Stimulated activated naive CD8-positive, alpha-beta T cell treated with anti-CD3 and anti-CD28 coated beads, Interleukin-15, Interleukin-2, amounts not matched to agents 100 ng/mL and 50 ng/mL, for 24 hours (primary cell): Measurements from ENCODE around the gene TUB.

Experiments used
- H3K27ac Mint-ChIP-seq: one replicate; pipeline ENCODE4 v1.8.0; 2021; ENCODE audit warnings: mild to moderate bottlenecking, mixed read lengths
- H3K27me3 Mint-ChIP-seq: one replicate; pipeline ENCODE4 v1.8.0; 2021; ENCODE audit warnings: mixed read lengths
- H3K36me3 Mint-ChIP-seq: one replicate; pipeline ENCODE4 v1.8.0; 2021; ENCODE audit warnings: low read depth, mixed read lengths
- H3K4me1 Mint-ChIP-seq: one replicate; pipeline ENCODE4 v1.8.0; 2021; ENCODE audit warnings: low read depth, mixed read lengths
- H3K4me3 Mint-ChIP-seq: one replicate; pipeline ENCODE4 v1.8.0; 2021; ENCODE audit warnings: mild to moderate bottlenecking, mixed read lengths
- H3K9me3 Mint-ChIP-seq: one replicate; pipeline ENCODE4 v1.8.0; 2021; ENCODE audit warnings: mixed read lengths

TUB gene

DNA sequence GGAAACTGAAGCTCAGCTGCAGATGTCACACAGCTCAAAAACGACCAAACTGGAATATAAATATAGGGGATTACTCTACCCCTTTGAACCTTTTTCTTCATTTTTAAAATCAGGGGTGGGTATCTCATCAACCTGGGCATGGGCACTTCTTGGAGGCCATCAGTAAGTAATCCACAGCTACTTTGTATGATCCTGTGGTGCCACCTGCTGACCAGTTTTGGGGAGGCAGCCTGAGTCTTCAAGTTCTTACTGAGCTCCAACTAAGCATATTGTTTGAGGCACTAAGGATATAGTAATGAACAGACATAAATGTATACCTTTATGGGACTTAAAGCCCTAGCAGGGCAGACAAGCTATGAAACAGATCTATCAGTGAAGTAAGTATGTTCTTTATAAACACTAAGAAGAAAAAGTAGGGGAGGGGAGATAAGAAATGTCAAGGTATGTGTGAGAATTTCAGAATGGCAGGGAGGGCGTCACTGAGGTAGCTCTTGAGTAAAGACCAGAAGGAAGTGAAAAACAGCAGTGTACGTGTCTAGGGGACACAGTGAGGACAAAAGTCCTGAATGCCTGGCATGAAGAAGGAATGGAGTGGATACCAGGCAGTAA is 18.4 kb downstream of the TUB start:
- H3K27ac Mint-ChIP-seq: no peak overlapping the region
- H3K36me3 Mint-ChIP-seq: no peaks in the 10 kb centered on the region
- no peak overlapping the region for H3K4me3 Mint-ChIP-seq
- no peaks in the 10 kb centered on the region for H3K27me3 Mint-ChIP-seq
- H3K9me3 Mint-ChIP-seq: no peaks in the 10 kb centered on the region
- no peaks in the 10 kb centered on the region for H3K4me1 Mint-ChIP-seq

DNA sequence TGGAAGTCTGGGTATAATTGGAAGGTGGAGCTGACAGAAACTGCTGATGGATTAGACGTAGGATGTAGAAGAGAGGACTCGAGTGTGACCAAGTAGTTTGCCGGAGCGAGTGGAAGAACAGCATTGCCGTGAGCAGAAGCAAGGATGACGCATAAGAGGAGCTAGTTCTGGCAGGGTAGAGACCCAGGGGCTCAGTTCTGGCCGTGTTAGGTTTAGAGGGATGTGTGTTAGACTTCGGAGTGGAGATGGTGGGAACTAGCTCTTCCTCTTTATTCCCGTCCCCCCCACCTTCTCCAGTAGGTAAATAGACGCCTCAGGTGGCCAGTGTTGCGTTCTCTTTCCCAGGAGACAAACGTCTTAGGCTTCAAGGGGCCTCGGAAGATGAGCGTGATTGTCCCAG is 19.1 kb downstream of the TUB start:
- Mint-ChIP-seq H3K27ac (no peak overlapping the region), H3K36me3 (no peaks in the 10 kb centered on the region), H3K27me3 (no peaks in the 10 kb centered on the region), H3K9me3 (no peaks in the 10 kb centered on the region), H3K4me1 (no peaks in the 10 kb centered on the region), H3K4me3 (no peak overlapping the region)

DNA sequence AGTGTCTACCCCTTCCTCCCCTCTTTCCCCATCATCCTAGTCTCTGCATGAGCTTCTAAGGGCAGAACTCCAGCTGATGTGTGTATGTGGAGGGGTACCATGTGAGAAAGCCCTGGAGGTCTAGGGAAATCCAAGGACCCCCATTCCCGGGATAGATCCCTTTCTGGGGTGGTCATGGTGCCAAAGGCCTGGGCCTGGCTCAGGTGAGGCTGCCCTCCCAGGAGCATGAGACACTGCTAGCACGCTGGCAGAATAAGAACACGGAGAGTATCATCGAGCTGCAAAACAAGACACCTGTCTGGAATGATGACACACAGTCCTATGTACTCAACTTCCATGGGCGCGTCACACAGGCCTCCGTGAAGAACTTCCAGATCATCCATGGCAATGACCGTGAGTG is 19.6 kb downstream of the TUB start:
- H3K4me3 Mint-ChIP-seq: no peak overlapping the region
- H3K27ac Mint-ChIP-seq: no peak overlapping the region
- no peaks in the 10 kb centered on the region for H3K36me3 Mint-ChIP-seq
- no peaks in the 10 kb centered on the region for H3K4me1 Mint-ChIP-seq
- H3K27me3 Mint-ChIP-seq: no peaks in the 10 kb centered on the region
- no peaks in the 10 kb centered on the region for H3K9me3 Mint-ChIP-seq

DNA sequence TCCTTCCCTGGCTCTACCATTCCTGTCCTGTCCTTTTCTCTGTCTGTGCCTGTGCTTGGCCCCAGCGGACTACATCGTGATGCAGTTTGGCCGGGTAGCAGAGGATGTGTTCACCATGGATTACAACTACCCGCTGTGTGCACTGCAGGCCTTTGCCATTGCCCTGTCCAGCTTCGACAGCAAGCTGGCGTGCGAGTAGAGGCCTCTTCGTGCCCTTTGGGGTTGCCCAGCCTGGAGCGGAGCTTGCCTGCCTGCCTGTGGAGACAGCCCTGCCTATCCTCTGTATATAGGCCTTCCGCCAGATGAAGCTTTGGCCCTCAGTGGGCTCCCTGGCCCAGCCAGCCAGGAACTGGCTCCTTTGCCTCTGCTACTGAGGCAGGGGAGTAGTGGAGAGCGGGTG is 20.4 kb downstream of the TUB start:
- Mint-ChIP-seq H3K27me3 (no peaks in the 10 kb centered on the region), H3K4me3 (no peak overlapping the region), H3K36me3 (no peaks in the 10 kb centered on the region), H3K9me3 (no peaks in the 10 kb centered on the region), H3K27ac (peak overlapping the region; percentile 9), H3K4me1 (no peaks in the 10 kb centered on the region)

DNA sequence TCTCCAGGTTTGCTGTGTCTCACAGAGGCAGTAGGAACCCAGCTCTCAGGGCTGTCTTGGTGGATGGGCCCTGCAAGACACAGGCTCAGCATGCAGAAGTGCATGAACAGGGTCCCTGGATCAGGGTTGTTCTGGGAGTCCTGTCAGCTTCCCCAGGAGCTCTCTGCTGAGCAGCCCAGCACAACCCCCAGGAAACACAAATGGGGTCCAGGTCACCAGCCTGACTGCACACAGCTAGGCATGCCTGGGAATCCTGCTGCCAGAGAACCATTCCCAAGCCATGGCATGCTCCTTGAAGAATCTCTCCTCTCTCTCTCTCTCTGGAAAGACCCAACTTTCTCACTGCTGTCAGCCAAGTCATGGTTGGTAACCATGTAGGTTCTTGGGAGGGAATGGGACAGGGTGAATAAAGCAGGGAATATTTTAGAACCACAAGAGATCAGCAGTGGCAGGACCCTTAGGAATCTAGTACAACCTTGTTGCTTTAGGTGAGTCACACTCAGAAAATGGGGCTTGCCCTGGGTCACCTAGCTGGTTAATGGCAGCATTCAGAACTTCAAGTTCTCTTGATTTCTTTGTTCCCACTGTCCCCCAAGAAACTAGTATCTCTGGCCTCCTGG is 21.4 kb downstream of the TUB start:
- Mint-ChIP-seq H3K27me3 (no peaks in the 10 kb centered on the region), H3K36me3 (no peaks in the 10 kb centered on the region), H3K27ac (no peak overlapping the region), H3K4me1 (no peaks in the 10 kb centered on the region), H3K4me3 (no peak overlapping the region), H3K9me3 (no peaks in the 10 kb centered on the region)

DNA sequence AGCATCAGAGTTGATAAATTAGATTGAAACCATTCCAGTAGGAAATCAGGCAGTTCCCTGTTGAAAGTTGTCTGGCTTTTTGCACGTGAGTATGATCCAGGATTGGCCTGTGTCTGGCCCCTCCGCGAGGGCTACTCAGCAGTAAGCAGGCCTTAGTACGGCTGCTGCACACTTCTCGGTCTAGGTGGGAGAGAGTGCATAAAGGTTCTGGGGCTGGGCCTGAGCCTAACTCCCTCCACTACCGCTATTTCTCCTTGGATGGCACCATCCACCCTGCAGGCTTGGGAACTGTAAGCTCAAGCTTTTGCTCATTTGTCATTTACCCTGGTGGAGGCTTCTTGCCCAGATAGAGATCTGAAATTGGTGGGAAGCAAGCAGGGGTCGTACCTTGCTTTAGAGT is 22.0 kb downstream of the TUB start:
- Mint-ChIP-seq H3K27me3 (no peaks in the 10 kb centered on the region), H3K9me3 (no peaks in the 10 kb centered on the region), H3K36me3 (no peaks in the 10 kb centered on the region), H3K27ac (no peak overlapping the region), H3K4me1 (no peaks in the 10 kb centered on the region), H3K4me3 (no peak overlapping the region)

DNA sequence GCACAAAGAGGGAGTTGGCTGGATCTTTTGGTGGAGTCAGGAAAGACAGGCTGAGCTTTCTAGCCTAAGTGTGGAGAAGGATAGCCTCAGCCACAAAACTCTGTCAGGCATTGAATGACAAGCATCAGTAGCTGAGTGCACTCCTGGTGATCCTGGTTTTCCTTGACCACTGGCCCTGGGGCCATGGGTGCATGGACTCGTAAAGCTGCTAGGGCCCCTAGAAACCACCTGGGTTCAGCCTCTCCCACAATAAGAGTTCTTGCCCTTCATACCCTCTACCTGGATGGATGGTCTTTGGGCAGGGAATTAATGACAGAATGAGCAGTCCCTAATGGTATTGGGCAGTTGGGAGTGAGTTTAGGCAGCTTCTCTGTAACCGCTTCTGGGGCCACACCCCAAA is 22.9 kb downstream of the TUB start:
- Mint-ChIP-seq H3K27me3 (no peaks in the 10 kb centered on the region), H3K9me3 (no peaks in the 10 kb centered on the region), H3K4me3 (no peak overlapping the region), H3K4me1 (no peaks in the 10 kb centered on the region), H3K27ac (no peak overlapping the region), H3K36me3 (no peaks in the 10 kb centered on the region)

DNA sequence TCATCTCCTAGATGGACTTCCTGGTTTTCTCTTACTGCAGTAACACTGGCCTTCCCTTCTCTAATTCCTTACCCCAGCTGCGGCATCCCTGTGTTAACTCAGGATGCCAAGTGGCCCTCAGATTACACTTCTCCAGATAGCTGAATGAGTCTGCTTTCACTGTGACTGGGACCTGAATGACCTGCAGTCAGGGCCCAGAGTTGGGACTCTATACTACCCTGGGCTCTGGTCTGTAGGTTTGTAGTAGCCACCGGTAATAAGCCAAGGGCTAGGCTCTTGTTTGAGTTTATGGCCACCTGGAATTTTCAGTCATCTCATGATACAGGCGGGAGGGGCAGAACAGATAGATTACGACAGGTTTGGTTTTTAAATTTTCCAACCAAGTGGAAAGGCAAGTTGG is 24.1 kb downstream of the TUB start:
- Mint-ChIP-seq H3K36me3 (no peaks in the 10 kb centered on the region), H3K4me1 (no peaks in the 10 kb centered on the region), H3K4me3 (no peak overlapping the region), H3K27ac (no peak overlapping the region), H3K27me3 (no peaks in the 10 kb centered on the region), H3K9me3 (no peaks in the 10 kb centered on the region)

DNA sequence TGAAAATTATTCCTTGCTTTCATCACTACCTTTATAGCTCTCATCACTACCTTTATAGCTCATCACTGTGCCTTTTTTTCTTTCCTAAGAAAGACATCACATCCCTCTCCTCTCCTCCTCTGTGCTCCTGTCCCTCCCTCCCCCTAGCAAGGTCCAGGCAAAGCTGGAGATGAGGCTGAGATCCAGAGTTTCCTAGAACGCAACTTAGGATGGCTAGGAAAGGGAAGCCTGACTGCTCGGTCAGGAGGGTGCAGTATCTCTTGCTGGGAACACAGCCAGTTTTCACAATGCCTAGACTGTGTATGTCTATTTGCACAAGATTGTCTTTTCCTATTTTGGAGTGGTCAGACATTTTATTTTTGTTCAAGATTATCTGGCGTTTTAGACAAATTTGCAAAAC is 24.7 kb downstream of the TUB start:
- H3K27me3 Mint-ChIP-seq: no peaks in the 10 kb centered on the region
- H3K27ac Mint-ChIP-seq: no peak overlapping the region
- H3K9me3 Mint-ChIP-seq: no peaks in the 10 kb centered on the region
- no peak overlapping the region for H3K4me3 Mint-ChIP-seq
- no peaks in the 10 kb centered on the region for H3K4me1 Mint-ChIP-seq
- no peaks in the 10 kb centered on the region for H3K36me3 Mint-ChIP-seq

DNA sequence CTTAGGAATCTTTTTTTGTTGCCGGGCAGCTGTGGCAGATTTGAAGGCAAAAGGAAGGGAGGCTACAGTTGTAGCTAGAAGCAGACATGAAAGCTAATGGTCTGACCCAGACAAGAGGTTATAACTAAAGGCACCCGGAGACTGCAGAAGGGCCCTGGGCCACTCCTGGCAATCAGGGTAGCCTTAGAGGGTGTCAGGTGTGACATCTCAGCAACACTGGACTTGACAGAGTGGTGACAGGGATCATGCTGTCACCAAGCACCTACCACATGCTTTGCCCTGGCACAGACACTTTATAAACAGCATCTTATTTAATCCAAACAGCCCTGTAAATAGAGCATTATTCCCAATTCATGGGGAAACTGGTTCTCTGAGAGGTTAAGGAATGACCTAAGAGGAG is 25.7 kb downstream of the TUB start:
- no peaks in the 10 kb centered on the region for H3K9me3 Mint-ChIP-seq
- no peak overlapping the region for H3K4me3 Mint-ChIP-seq
- no peak overlapping the region for H3K27ac Mint-ChIP-seq
- peaks cover 4% of the 10 kb centered on the region for H3K36me3 Mint-ChIP-seq
- H3K27me3 Mint-ChIP-seq: no peaks in the 10 kb centered on the region
- H3K4me1 Mint-ChIP-seq: no peaks in the 10 kb centered on the region

DNA sequence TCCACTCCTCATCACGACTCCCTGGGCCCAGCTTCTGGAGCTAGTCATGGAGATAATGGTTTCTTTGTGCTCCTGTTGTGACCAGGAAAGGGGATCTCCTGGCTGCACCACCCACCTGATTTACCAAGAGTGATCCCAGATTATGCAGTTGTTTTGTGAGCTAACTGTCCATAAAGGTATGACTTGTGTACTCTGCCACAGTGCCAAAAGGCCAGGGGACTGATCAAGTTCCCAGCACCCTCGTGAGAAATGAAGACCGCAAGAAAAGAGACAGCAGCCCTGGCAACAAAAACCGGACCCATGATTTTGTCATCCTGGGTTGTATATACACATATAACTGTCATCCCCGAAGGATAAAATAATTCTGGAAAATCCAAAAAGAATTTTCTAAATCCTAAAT is 26.6 kb downstream of the TUB start:
- H3K27me3 Mint-ChIP-seq: no peaks in the 10 kb centered on the region
- no peak overlapping the region for H3K4me3 Mint-ChIP-seq
- H3K27ac Mint-ChIP-seq: no peak overlapping the region
- no peaks in the 10 kb centered on the region for H3K4me1 Mint-ChIP-seq
- H3K36me3 Mint-ChIP-seq: peaks cover 4% of the 10 kb centered on the region
- H3K9me3 Mint-ChIP-seq: no peaks in the 10 kb centered on the region

DNA sequence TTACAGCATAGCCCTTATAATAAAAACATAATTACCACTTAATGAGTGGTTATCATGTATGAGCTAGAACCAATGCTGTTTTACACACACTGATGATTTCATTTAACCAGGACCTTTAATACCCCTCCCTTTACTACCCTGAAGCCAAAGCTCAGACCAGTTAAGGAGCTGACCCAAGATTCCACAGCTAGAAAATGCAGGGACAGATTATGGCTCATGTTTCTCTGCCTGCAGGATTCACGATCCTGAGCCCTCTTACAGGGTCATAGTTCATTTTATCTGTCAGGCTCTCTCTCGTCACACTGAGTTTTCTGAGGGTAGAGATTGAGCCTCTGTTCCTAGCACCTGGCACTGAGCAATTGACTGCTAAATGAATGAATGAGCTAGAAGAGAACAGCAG is 27.4 kb downstream of the TUB start:
- Mint-ChIP-seq H3K4me1 (no peaks in the 10 kb centered on the region), H3K9me3 (no peaks in the 10 kb centered on the region), H3K27me3 (no peaks in the 10 kb centered on the region), H3K36me3 (peaks cover 4% of the 10 kb centered on the region), H3K4me3 (no peak overlapping the region), H3K27ac (no peak overlapping the region)

DNA sequence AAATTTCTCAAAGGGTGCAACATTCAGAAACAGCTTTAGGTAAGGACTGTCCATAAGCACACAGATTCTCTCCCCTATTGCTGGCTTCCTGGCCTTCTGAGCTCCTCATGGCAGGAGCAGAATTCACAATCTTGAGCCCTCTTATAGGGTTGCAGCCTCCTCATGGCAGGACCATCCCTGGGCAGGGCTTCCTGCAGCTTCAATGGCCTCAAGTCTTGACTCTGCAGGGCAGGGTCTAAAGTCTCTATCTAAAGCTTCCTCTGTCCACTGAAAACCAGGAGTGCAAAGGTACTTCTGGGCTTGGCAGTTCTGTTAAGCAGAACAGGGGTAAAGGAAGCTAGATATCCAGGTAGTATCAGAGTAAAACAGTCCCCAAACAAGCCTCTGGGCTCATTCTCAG is 28.7 kb downstream of the TUB start:
- Mint-ChIP-seq H3K36me3 (peaks cover 13% of the 10 kb centered on the region), H3K4me1 (no peaks in the 10 kb centered on the region), H3K27me3 (no peaks in the 10 kb centered on the region), H3K27ac (no peak overlapping the region), H3K4me3 (no peak overlapping the region), H3K9me3 (peaks cover 1% of the 10 kb centered on the region)

DNA sequence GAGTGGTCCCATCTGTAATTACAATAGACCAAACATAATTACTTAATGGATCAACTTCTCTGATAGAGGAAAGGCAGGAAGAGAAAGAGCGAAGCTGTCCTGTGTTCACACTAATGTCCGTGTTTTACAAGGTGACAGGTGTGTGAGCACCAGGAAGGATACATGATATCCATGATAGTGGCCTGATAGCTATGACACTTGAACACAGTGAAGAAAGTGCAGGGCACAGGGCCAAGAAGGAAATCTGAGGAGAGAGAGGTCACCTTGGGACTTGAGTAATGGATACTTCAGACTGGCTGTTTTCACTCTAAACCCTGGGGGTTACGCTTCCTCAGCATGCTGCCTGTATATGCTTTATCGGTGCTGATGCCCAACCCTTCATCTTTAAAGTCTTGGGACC is 29.4 kb downstream of the TUB start:
- no peaks in the 10 kb centered on the region for H3K4me1 Mint-ChIP-seq
- no peak overlapping the region for H3K27ac Mint-ChIP-seq
- no peak overlapping the region for H3K4me3 Mint-ChIP-seq
- H3K27me3 Mint-ChIP-seq: no peaks in the 10 kb centered on the region
- peaks cover 7% of the 10 kb centered on the region for H3K9me3 Mint-ChIP-seq
- H3K36me3 Mint-ChIP-seq: peaks cover 19% of the 10 kb centered on the region

DNA sequence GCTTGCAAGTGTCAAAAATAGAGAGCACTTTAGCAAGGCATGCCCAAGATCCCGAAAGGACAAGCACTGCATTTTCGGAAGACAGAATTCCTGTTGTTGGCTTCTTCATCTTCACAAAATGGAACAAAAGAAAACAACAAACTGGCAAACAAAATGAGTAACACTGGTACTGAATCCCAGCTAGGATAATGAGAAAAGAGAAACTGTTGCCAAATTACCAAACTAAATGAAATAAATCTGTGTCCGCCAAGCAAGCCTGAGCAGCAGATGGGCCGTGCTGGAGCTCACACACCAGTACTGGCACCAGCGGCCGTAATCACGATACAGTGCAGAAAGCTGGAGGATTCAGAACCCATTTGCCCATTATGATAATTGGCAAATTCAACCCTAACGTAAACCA is 30.6 kb downstream of the TUB start:
- Mint-ChIP-seq H3K4me3 (no peak overlapping the region), H3K9me3 (peaks cover 7% of the 10 kb centered on the region), H3K36me3 (peaks cover 31% of the 10 kb centered on the region), H3K4me1 (no peaks in the 10 kb centered on the region), H3K27me3 (no peaks in the 10 kb centered on the region), H3K27ac (no peak overlapping the region)

DNA sequence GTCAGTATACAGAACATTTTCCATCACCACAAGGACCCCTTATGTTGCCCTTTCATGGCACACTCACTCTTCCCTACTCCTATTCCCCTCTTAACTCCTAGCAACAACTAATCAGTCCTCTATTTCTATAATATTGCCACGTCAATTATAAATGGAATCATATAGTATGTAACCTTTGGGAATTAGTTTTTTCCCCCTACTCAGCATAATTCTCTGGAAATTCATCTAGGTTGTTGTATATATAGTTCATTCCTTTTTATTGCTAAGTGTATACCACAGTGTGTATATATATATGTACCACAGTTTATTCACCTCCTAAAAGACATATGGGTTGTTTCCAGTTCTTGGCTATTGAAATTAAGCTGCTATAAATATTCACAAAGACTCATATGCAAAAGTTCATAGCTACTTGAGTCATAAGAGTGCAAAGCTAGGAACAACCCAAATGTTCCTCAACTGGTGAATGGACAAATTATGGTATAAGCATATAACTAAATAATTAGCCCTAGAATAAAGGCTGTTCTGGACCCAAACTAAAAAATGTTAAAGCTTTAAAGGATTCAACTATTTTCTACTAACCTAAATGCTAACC is 41.3 kb downstream of the TUB start:
- Mint-ChIP-seq H3K4me1 (no peaks in the 10 kb centered on the region), H3K27me3 (no peaks in the 10 kb centered on the region), H3K27ac (no peak overlapping the region), H3K4me3 (no peak overlapping the region), H3K36me3 (peaks cover 25% of the 10 kb centered on the region), H3K9me3 (peaks cover 3% of the 10 kb centered on the region)
